Measurements from ENCODE around the gene DGKZ.

DNA sequence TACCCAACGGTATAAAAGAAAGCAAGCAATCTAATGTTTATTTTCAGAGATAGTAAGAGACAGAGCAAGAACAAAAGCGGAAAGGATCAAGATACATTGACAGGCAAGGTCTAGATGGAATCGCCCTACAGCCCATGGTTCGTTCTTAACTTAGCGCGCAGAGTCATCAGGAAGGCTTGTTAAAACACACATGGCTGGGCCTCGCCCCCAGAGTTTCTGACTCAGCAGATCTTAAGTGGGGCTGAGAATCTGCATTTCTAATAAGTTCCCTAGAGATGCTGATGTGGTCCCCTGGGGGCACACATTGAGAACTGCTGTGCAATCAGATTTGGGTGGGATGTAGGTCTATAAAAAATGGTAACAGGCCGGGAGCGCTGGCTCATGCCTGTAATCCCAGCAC, 80.1 kb downstream of the DGKZ start:
- TF ChIP-seq, protein P1, sequence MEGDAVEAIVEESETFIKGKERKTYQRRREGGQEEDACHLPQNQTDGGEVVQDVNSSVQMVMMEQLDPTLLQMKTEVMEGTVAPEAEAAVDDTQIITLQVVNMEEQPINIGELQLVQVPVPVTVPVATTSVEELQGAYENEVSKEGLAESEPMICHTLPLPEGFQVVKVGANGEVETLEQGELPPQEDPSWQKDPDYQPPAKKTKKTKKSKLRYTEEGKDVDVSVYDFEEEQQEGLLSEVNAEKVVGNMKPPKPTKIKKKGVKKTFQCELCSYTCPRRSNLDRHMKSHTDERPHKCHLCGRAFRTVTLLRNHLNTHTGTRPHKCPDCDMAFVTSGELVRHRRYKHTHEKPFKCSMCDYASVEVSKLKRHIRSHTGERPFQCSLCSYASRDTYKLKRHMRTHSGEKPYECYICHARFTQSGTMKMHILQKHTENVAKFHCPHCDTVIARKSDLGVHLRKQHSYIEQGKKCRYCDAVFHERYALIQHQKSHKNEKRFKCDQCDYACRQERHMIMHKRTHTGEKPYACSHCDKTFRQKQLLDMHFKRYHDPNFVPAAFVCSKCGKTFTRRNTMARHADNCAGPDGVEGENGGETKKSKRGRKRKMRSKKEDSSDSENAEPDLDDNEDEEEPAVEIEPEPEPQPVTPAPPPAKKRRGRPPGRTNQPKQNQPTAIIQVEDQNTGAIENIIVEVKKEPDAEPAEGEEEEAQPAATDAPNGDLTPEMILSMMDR (IDR thresholded peaks at IDR 0.05) = no peak
- no peak for TF ChIP-seq POLR2A (IDR thresholded peaks at IDR 0.05)

Data from vagina (tissue), 2 donors.